H1 (cell line): Measurements from ENCODE around the gene ARHGAP35. TPM values are rescaled to one million over a fixed set of nuclear protein-coding genes. Genes with fewer than 3 reads are reported as not detected.

Experiments used
- CTCF ChIA-PET: fragments of 300-600 bp; sonication (Branson Sonifier 250); formaldehyde crosslinking; loops from one replicate; lab custom pipeline; 2021; ENCODE audit not compliant: partially characterized antibody; lab: Charles Lee
- POLR2A ChIA-PET: fragments of 300-600 bp; sonication (Branson Sonifier 250); formaldehyde crosslinking; loops from one replicate; lab custom pipeline; 2021; ENCODE audit warnings: inconsistent platforms; ENCODE audit not compliant: partially characterized antibody; lab: Charles Lee
- DNase-seq, 2 experiments: peaks; one replicate each; pipeline versions ENCODE4 v3.0.0 to v3.0.0-alpha.2; 2010 to 2022; ENCODE audit warnings: low spot score in 2 of 2, low read depth in 1 of 2, mixed read lengths in 1 of 2
- FAIRE-seq: peaks from 2 replicates; lab custom pipeline; 2011; peaks lifted over from hg19 to GRCh38; lab: Jason Lieb, UNC
- H2AFZ ChIP-seq: 2 replicates; pipeline ENCODE4 v1.8.1; 2012; ENCODE audit warnings: low read length, inconsistent platforms
- H2AK5ac ChIP-seq: 2 replicates; pipeline ENCODE4 v1.6.1; 2013; ENCODE audit warnings: low read depth, low read length
- H2BK120ac ChIP-seq: replicated peaks from 2 replicates; pipeline ENCODE3; 2013; ENCODE audit warnings: low read depth, low read length, inconsistent platforms
- H2BK12ac ChIP-seq: 2 replicates; pipeline ENCODE4 v1.6.1; 2013; ENCODE audit warnings: low read depth, low read length
- H2BK15ac ChIP-seq: 2 replicates; pipeline ENCODE4 v1.6.1; 2013; ENCODE audit warnings: low read length
- H2BK20ac ChIP-seq: 2 replicates; pipeline ENCODE4 v1.6.1; 2013; ENCODE audit warnings: low read length
- H2BK5ac ChIP-seq: 2 replicates; pipeline ENCODE4 v1.6.1; 2013; ENCODE audit warnings: low read depth, low read length
- H3K14ac ChIP-seq: 2 replicates; pipeline ENCODE4 v1.6.1; 2013; ENCODE audit warnings: inconsistent platforms; ENCODE audit not compliant: insufficient read length
- H3K18ac ChIP-seq: 2 replicates; pipeline ENCODE4 v1.6.1; 2013; ENCODE audit warnings: low read length; ENCODE audit errors: extremely low read depth
- H3K23ac ChIP-seq: 2 replicates; pipeline ENCODE4 v1.6.1; 2013; ENCODE audit warnings: inconsistent platforms; ENCODE audit not compliant: insufficient read length
- H3K23me2 ChIP-seq: 2 replicates; pipeline ENCODE4 v1.6.1; 2013; ENCODE audit warnings: low read depth, low read length
- H3K27ac ChIP-seq: 2 replicates; pipeline ENCODE4 v1.6.1; 2011; ENCODE audit warnings: low read depth, low read length, inconsistent platforms
- H3K27me3 ChIP-seq, 4 experiments: replicated peaks in 1 of 4; 1 replicate in 1 of 4; 2 replicates in 3 of 4; pipeline versions ENCODE4 v1.6.1 to v1.8.1; 2011 to 2013; ENCODE audit warnings: low read length in 3 of 4, mild to moderate bottlenecking in 3 of 4, inconsistent platforms in 2 of 4, mixed read lengths in 2 of 4, moderate library complexity in 1 of 4; ENCODE audit not compliant: control insufficient read depth in 3 of 4, insufficient read depth in 3 of 4; ENCODE audit errors: extremely low read depth in 1 of 4
- H3K36me3 ChIP-seq, 4 experiments: 2 replicates each; pipeline versions ENCODE4 v1.6.1 to v1.8.1; 2011 to 2013; ENCODE audit warnings: mild to moderate bottlenecking in 4 of 4, low read length in 3 of 4, moderate library complexity in 2 of 4, control low read depth in 1 of 4, inconsistent platforms in 1 of 4; ENCODE audit not compliant: insufficient read depth in 4 of 4, control insufficient read depth in 2 of 4
- H3K4ac ChIP-seq: replicated peaks from 2 replicates; pipeline ENCODE3; 2013; ENCODE audit warnings: low read length, low read depth, mixed read lengths, inconsistent platforms; ENCODE audit not compliant: insufficient read length
- H3K4me1 ChIP-seq, 4 experiments: replicated peaks in 1 of 4; 1 replicate in 1 of 4; 2 replicates in 3 of 4; pipeline versions ENCODE4 v1.6.1 to v1.8.1; 2011 to 2013; ENCODE audit warnings: low read length in 3 of 4, inconsistent platforms in 2 of 4, mixed read lengths in 1 of 4; ENCODE audit not compliant: insufficient read depth in 4 of 4, control insufficient read depth in 3 of 4
- H3K4me2 ChIP-seq, 2 experiments: 2 replicates each; pipeline versions ENCODE4 v1.6.1 to v1.8.1; 2011 to 2013; ENCODE audit warnings: low read depth in 2 of 2, low read length in 2 of 2, control low read depth in 1 of 2, inconsistent platforms in 1 of 2, mild to moderate bottlenecking in 1 of 2; ENCODE audit not compliant: insufficient read depth in 1 of 2
- H3K4me3 ChIP-seq, 4 experiments: fragments of 200-600, 300-600 bp in 1 of 4; sonication (generic), shearing (Covaris generic), sonication (Bioruptor Twin) in 1 of 4; 2 replicates each; pipeline versions ENCODE4 v1.5.1 to v1.8.1; 2011 to 2016; ENCODE audit warnings: low read length in 4 of 4, low read depth in 3 of 4, control low read depth in 2 of 4, inconsistent platforms in 2 of 4, mild to moderate bottlenecking in 2 of 4, mixed read lengths in 1 of 4, moderate library complexity in 1 of 4; ENCODE audit not compliant: insufficient read depth in 2 of 4; ENCODE audit errors: extremely low read depth in 1 of 4
- H3K56ac ChIP-seq: replicated peaks from 2 replicates; pipeline ENCODE3; 2013; ENCODE audit warnings: low read depth, mild to moderate bottlenecking, mixed read lengths, low read length, inconsistent platforms; ENCODE audit not compliant: insufficient read length
- H3K79me1 ChIP-seq: 2 replicates; pipeline ENCODE4 v1.6.1; 2013; ENCODE audit warnings: low read depth, low read length, control low read depth
- H3K79me2 ChIP-seq, 2 experiments: 2 replicates each; pipeline versions ENCODE4 v1.6.1 to v1.8.1; 2012 to 2013; ENCODE audit warnings: low read length in 2 of 2, mild to moderate bottlenecking in 2 of 2, inconsistent platforms in 1 of 2; ENCODE audit not compliant: insufficient read depth in 2 of 2, control insufficient read depth in 1 of 2
- H3K9ac ChIP-seq, 4 experiments: replicated peaks in 1 of 4; 1 replicate in 1 of 4; 2 replicates in 3 of 4; pipeline versions ENCODE4 v1.6.1 to v1.8.1; 2011 to 2013; ENCODE audit warnings: low read depth in 3 of 4, low read length in 3 of 4, control low read depth in 2 of 4, mild to moderate bottlenecking in 2 of 4, moderate library complexity in 2 of 4, inconsistent platforms in 1 of 4; ENCODE audit errors: extremely low read depth in 1 of 4
- H3K9me3 ChIP-seq, 2 experiments: 2 replicates each; pipeline versions ENCODE4 v1.6.1 to v1.8.1; 2012 to 2013; ENCODE audit warnings: mild to moderate bottlenecking in 2 of 2, moderate library complexity in 2 of 2, control low read depth in 1 of 2, inconsistent platforms in 1 of 2, low read depth in 1 of 2, low read length in 1 of 2, mixed read lengths in 1 of 2; ENCODE audit not compliant: insufficient read depth in 2 of 2
- H4K20me1 ChIP-seq, 2 experiments: replicated peaks in 1 of 2; 2 replicates each; pipeline versions ENCODE3 to v1.8.1; 2011 to 2013; ENCODE audit warnings: inconsistent platforms in 2 of 2, low read length in 2 of 2, mild to moderate bottlenecking in 1 of 2; ENCODE audit not compliant: insufficient read depth in 2 of 2, control insufficient read depth in 1 of 2
- H4K5ac ChIP-seq: 2 replicates; pipeline ENCODE4 v1.6.1; 2013; ENCODE audit warnings: low read length, low read depth, mixed read lengths, inconsistent platforms; ENCODE audit not compliant: insufficient read length
- H4K8ac ChIP-seq: 2 replicates; pipeline ENCODE4 v1.8.0; 2013; ENCODE audit warnings: mild to moderate bottlenecking, moderate library complexity, low read length, inconsistent platforms; ENCODE audit not compliant: insufficient read depth; ENCODE audit errors: extremely low read depth
- H4K91ac ChIP-seq: replicated peaks from 2 replicates; pipeline ENCODE3; 2013; ENCODE audit warnings: low read length, mixed read lengths, inconsistent platforms; ENCODE audit not compliant: insufficient read length
- EGR1 ChIP-seq: IDR thresholded peaks from 2 replicates; pipeline ENCODE4 v1.6.1; 2011; ENCODE audit warnings: low read depth, low read length, borderline replicate concordance
- PHF8 ChIP-seq: fragments of 200-600 bp; sonication (generic); conservative IDR thresholded peaks from 2 replicates; pipeline ENCODE4 v1.7.1; 2012; ENCODE audit warnings: low read depth, mild to moderate bottlenecking, inconsistent platforms, low read length, moderate library complexity
- SP1 ChIP-seq: IDR thresholded peaks from 2 replicates; pipeline ENCODE4 v1.6.1; 2011; ENCODE audit warnings: low read depth, low read length
- SRF ChIP-seq: IDR thresholded peaks from 2 replicates; pipeline ENCODE4 v1.6.1; 2011; ENCODE audit warnings: mild to moderate bottlenecking, low read depth, low read length, moderate library complexity
- TAF1 ChIP-seq: IDR thresholded peaks from 2 replicates; pipeline ENCODE4 v1.6.1; 2011; ENCODE audit warnings: mild to moderate bottlenecking, low read depth, low read length
- WGBS, 2 experiments: shearing (Covaris generic) in 1 of 2; methylation state at CpG; one replicate each; pipeline versions ENCODE4 v1.1.6 to v1.1.7; 2013 to 2015; ENCODE audit warnings: low lambda C conversion rate in 2 of 2, mixed read lengths in 2 of 2, inconsistent platforms in 1 of 2, low coverage in 1 of 2, missing lambda C conversion rate in 1 of 2; ENCODE audit not compliant: insufficient replicate concordance in 2 of 2, insufficient coverage in 1 of 2, insufficient read length in 1 of 2; ENCODE audit errors: extremely low coverage in 1 of 2, missing lambda C conversion rate in 1 of 2; 5-methylcytosine and 5-hydroxymethylcytosine counted together
- polyA plus RNA-seq, 7 experiments: library from polyadenylated mRNA; depleted of rRNA in 3 of 7; stranded (reverse) in 5 of 7; unstranded in 2 of 7; fragments of >200 nt in 5 of 7; fragments of 200-250 nt in 2 of 7; gene quantifications; 1 replicate in 5 of 7; 2 replicates in 1 of 7; 4 replicates in 1 of 7; pipeline versions ENCODE4 v1.2.1 to v1.2.3, GENCODE V29; 2011 to 2013; ENCODE audit warnings: missing spikeins in 2 of 7, mixed read lengths in 2 of 7
- total RNA-seq: library from RNA; stranded (reverse); fragmentation: NEBNext Ultra II Directional; extraction: Animal tissue kit (Norgen Biotek cat#: 25700); gene quantifications from 2 replicates; pipeline ENCODE4 v1.2.1, GENCODE V29; 2021
- TF ChIP-seq, protein P1 (sequence below): IDR thresholded peaks from 2 replicates; pipeline ENCODE4 v1.6.1; 2011; ENCODE audit warnings: low read length, improper control_type of control experiment

ARHGAP35 gene
- total and polyA plus RNA-seq, 2 of the 8 experiments (the other 6 are each of a cell fraction or from before 2014, with no cell fraction given): 29.7 to 64.5 TPM

DNA sequence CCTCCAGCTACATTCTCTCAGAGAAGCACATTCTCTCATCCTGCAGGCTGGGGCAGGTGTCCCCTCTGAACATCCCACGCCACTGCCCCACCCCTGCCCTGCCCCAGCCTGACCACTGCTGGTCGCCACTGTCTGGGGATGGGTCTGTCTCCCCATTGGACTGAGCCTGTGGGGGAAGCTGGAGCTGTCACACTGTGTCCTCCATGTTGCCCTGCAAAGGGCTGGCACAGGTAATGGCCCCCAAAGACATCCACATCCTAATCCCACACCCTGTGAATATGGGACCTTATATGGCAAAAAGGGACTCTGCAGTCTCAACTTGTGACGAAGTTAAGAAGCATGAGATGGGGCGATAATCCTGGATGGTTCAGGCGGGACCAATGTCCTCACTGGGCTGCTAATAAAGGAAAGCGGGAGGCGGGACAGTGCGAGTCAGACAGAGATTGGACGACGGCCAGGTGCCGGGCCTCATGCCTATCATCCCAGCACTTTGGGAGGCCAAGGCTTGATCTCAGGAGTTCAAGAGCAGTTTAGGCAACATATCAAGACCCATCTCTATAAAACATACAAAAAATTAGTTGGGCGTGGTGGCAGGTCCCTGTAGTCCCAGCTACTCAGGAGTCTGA is 19.2 kb upstream of the ARHGAP35 start:
- POLR2A ChIA-PET: interaction anchor here (0.6 to 5.0 kb wide), 10 partner anchors 9 to 83 kb away, joined by 3 to 67 read pairs (median 4); partner anchors contain the start of genes AP2S1 and SLC1A5
- 90% methylated on average over 12 of the region's 12 CpGs; no CpG with 5 or more reads in 1 of the 2 experiments for WGBS, 2 experiments
- Histone ChIP-seq H3K27me3 (no peaks in the 10 kb centered on the region), H3K27ac (no peak overlapping the region), H2BK120ac (no peak overlapping the region), H3K4me1 (no peaks in the 10 kb centered on the region), H2BK12ac (no peak overlapping the region), H2BK15ac (no peak overlapping the region), H3K9me3 (no peaks in the 10 kb centered on the region), H4K91ac (no peak overlapping the region), H3K4me3 (no peak overlapping the region), H3K23ac (no peak overlapping the region), H2AFZ (no peak overlapping the region), H2BK20ac (no peak overlapping the region), H3K23me2 (no peaks in the 10 kb centered on the region), H3K14ac (no peak overlapping the region), H3K79me1 (peaks cover 6% of the 10 kb centered on the region; the same call in 1 of the 2 replicates), H4K5ac (no peak overlapping the region), H4K8ac (no peak overlapping the region), H3K4ac (no peak overlapping the region), H3K4me2 (no peak overlapping the region), H3K56ac (no peak overlapping the region), H4K20me1 (peaks cover 0 to 7% of the 10 kb centered on the region in 2 experiments), H3K9ac (no peak overlapping the region), H2AK5ac (no peak overlapping the region), H3K36me3 (peaks cover 7 to 28% (median 17%) of the 10 kb centered on the region in 4 experiments), H3K18ac (no peak overlapping the region), H3K79me2 (no peaks in the 10 kb centered on the region), H2BK5ac (no peak overlapping the region)
- no peak for DNase-seq
- TF ChIP-seq, protein P1, sequence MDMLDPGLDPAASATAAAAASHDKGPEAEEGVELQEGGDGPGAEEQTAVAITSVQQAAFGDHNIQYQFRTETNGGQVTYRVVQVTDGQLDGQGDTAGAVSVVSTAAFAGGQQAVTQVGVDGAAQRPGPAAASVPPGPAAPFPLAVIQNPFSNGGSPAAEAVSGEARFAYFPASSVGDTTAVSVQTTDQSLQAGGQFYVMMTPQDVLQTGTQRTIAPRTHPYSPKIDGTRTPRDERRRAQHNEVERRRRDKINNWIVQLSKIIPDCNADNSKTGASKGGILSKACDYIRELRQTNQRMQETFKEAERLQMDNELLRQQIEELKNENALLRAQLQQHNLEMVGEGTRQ: no peak
- TF ChIP-seq TAF1 (no peak), SRF (no peak), EGR1 (no peak), SP1 (no peak), PHF8 (no peak)
- CTCF ChIA-PET: interaction anchor here (0.6 to 3.3 kb wide), 22 partner anchors 11 to 224 kb away, joined by 3 to 44 read pairs (median 6); no protein-coding TSS in a partner anchor
- FAIRE-seq: no peak
